Sigmoid colon (tissue), 7 donors: ENCODE data around the gene SIRT1. TPM values are rescaled to one million over a fixed set of nuclear protein-coding genes. Genes with fewer than 3 reads are reported as not detected.

Source experiments
- DNase-seq: peaks from one replicate; pipeline ENCODE4 v3.0.0-alpha.2; 2019
- H3K27ac ChIP-seq, 4 donors: fragments of 200-600 bp; sonication (generic); one replicate each; pipeline ENCODE4 v1.5.1; 2016 to 2019; ENCODE audit warnings: mild to moderate bottlenecking in 1 of 4
- H3K27me3 ChIP-seq, 3 donors: fragments of 200-600 bp; sonication (generic); one replicate each; pipeline ENCODE4 v1.5.1; 2019; ENCODE audit warnings: mild to moderate bottlenecking in 1 of 3
- H3K36me3 ChIP-seq, 4 donors: fragments of 200-600 bp; sonication (generic); one replicate each; pipeline ENCODE4 v1.5.1; 2016 to 2019
- H3K4me1 ChIP-seq, 4 donors: fragments of 200-600 bp; sonication (generic); one replicate each; pipeline ENCODE4 v1.5.1; 2017 to 2019
- H3K4me3 ChIP-seq, 4 donors: fragments of 200-600 bp; sonication (generic); one replicate each; pipeline ENCODE4 v1.5.1; 2017 to 2019; ENCODE audit warnings: mild to moderate bottlenecking in 2 of 4, moderate library complexity in 1 of 4
- H3K9me3 ChIP-seq, 4 donors: fragments of 200-600 bp in 3 of 4; sonication (generic) in 3 of 4; one replicate each; pipeline versions ENCODE4 v1.5.1 to v1.6.1; 2013 to 2019
- CTCF ChIP-seq, 4 experiments: fragments of 450-650 bp in 3 of 4; fragments of 200-600 bp in 1 of 4; IDR thresholded peaks; one replicate each; pipeline ENCODE4 v1.5.1; 2016 to 2019; ENCODE audit warnings: antibody characterized with exemption in 4 of 4, mild to moderate bottlenecking in 3 of 4, moderate library complexity in 2 of 4
- EP300 ChIP-seq, 4 donors: sonication (generic); formaldehyde crosslinking; IDR thresholded peaks; one replicate each; pipeline ENCODE4 v1.6.1; 2017; ENCODE audit warnings: antibody characterized with exemption in 4 of 4
- POLR2A ChIP-seq, 2 donors: fragments of 450-650 bp; IDR thresholded peaks; one replicate each; pipeline ENCODE4 v1.6.1; 2016; ENCODE audit warnings: antibody characterized with exemption in 2 of 2, mild to moderate bottlenecking in 2 of 2, moderate library complexity in 2 of 2
- POLR2AphosphoS5 ChIP-seq, 4 donors: sonication (generic); formaldehyde crosslinking; IDR thresholded peaks; one replicate each; pipeline ENCODE4 v1.6.1; 2017; ENCODE audit warnings: antibody characterized with exemption in 4 of 4
- WGBS, 2 donors: extraction: QIAGEN DNeasy Blood & Tissue Kit; methylation state at CpG; one replicate each; pipeline ENCODE4 v1.1.7; 2013; 5-methylcytosine and 5-hydroxymethylcytosine counted together
- intact Hi-C: fragments of 100-400 bp; cut with DNase I; formaldehyde crosslinking; loops from one replicate; pipeline ENCODE4 v1.15.1; 2023
- polyA plus RNA-seq, 3 donors: library from polyadenylated mRNA; stranded (reverse); fragments of 200-250 nt; gene quantifications; one replicate each; pipeline ENCODE4 v1.2.3, GENCODE V29; 2013
- total RNA-seq, 4 donors: library from RNA; depleted of rRNA; stranded (reverse); fragments of >200 nt; gene quantifications; one replicate each; pipeline ENCODE4 v1.1.0, GENCODE V29; 2016
- donor health status: healthy with polysubstance abuse.
- donor health status: Bipolar disorder and iron deficiency.
- donor health status: healthy.

The SIRT1 gene
- total and polyA plus RNA-seq, 7 donors: 11.1 to 38.2 (median 22.4) TPM

- H3K4me3 ChIP-seq: no peak overlapping the region
- peaks cover 11 to 86% (median 26%) of the 10 kb centered on the region in 4 donors for H3K36me3 ChIP-seq
- DNase-seq: no peak
- no peak overlapping the region for H3K27ac ChIP-seq
- no peaks in the 10 kb centered on the region for H3K4me1 ChIP-seq
- 74 to 90% methylated on average over 1 of the region's 1 CpG for WGBS, 2 donors
- H3K9me3 ChIP-seq: no peaks in the 10 kb centered on the region
- intact Hi-C loops: no loop called here
- H3K27me3 ChIP-seq: no peaks in the 10 kb centered on the region
- TF ChIP-seq CTCF (IDR thresholded peaks at IDR 0.05): no peak
- no peak for TF ChIP-seq POLR2AphosphoS5 (IDR thresholded peaks at IDR 0.05)
- TF ChIP-seq POLR2A (IDR thresholded peaks at IDR 0.05): no peak
- no peak for TF ChIP-seq EP300 (IDR thresholded peaks at IDR 0.05)
Observed at GRCh38 chr10:67934336-67934735, 49.9 kb downstream of the SIRT1 start.

- TF ChIP-seq POLR2A (IDR thresholded peaks at IDR 0.05): no peak
- TF ChIP-seq CTCF (IDR thresholded peaks at IDR 0.05): no peak
- TF ChIP-seq POLR2AphosphoS5 (IDR thresholded peaks at IDR 0.05): no peak
- DNase-seq: no peak
- WGBS, 2 donors: 95 to 97% methylated on average over 9 of the region's 9 CpGs
- Histone ChIP-seq H3K4me1 (no peaks in the 10 kb centered on the region), H3K9me3 (no peaks in the 10 kb centered on the region), H3K36me3 (peaks cover 11 to 86% (median 29%) of the 10 kb centered on the region in 4 donors), H3K27me3 (no peaks in the 10 kb centered on the region), H3K4me3 (no peak overlapping the region), H3K27ac (no peak overlapping the region)
- intact Hi-C loops: no loop called here
Observed at GRCh38 chr10:67935223-67935622, 50.8 kb downstream of the SIRT1 start.

DNA sequence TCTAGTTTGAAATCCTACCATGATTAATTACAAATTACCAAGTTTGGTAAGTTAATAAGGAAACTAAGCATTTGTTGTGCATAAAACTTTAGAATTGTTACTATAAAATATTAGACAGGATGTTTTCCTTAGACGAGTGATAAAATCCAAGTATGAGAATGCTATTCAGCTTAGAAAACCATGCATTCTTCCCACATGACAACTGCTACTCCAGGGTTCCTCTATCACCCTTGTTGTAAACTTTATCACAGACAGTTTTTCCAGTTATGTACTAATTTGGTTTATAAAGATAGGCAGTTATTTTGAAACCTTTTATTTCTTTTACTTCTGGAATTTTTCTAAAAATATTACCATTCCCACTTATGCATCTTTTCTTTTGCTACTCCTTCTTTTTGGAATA, 52.0 kb downstream of the SIRT1 start:
- 84% methylated on average over 1 of the region's 1 CpG for WGBS, 2 donors
- H3K4me1 ChIP-seq: no peaks in the 10 kb centered on the region
- DNase-seq: no peak
- H3K9me3 ChIP-seq: no peaks in the 10 kb centered on the region
- intact Hi-C loops: no loop called here
- H3K4me3 ChIP-seq: no peak overlapping the region
- no peak overlapping the region for H3K27ac ChIP-seq
- no peaks in the 10 kb centered on the region for H3K27me3 ChIP-seq
- H3K36me3 ChIP-seq: peaks cover 10 to 81% (median 28%) of the 10 kb centered on the region in 4 donors
- no peak for TF ChIP-seq POLR2A (IDR thresholded peaks at IDR 0.05)
- no peak for TF ChIP-seq EP300 (IDR thresholded peaks at IDR 0.05)

DNA sequence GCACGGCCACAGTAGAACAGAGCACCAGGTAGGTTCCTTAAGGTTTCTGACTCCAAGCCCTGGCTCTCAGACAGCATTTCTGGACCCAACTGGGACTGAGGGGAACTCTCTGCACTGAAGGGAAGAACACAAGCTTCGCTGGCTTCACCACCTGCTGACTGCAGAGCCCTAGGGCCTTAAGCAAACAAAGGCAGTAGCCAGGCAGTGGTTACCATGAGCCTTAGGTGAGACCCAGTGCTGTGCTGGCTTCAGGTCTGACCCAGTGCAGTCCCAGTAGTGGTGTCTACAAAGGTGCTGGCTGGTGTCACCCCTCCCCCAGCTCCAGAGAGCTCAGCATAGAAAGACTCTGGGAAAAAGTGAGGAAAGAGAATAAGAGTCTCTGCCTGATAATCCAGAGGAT, 59.5 kb downstream of the SIRT1 start:
- Histone ChIP-seq H3K4me1 (no peaks in the 10 kb centered on the region), H3K9me3 (no peaks in the 10 kb centered on the region), H3K36me3 (peaks cover 0 to 60% (median 14%) of the 10 kb centered on the region in 4 donors), H3K4me3 (no peak overlapping the region), H3K27me3 (no peaks in the 10 kb centered on the region), H3K27ac (no peak overlapping the region)
- WGBS, 2 donors: 96 to 98% methylated on average over 2 of the region's 2 CpGs
- no peak for DNase-seq
- intact Hi-C loops: no loop called here
- no peak for TF ChIP-seq POLR2A (IDR thresholded peaks at IDR 0.05)
- TF ChIP-seq CTCF (IDR thresholded peaks at IDR 0.05): no peak
- no peak for TF ChIP-seq EP300 (IDR thresholded peaks at IDR 0.05)
- no peak for TF ChIP-seq POLR2AphosphoS5 (IDR thresholded peaks at IDR 0.05)

- WGBS, 2 donors: 96 to 98% methylated on average over 6 of the region's 6 CpGs
- no peak overlapping the region for H3K27ac ChIP-seq
- H3K9me3 ChIP-seq: no peaks in the 10 kb centered on the region
- no peaks in the 10 kb centered on the region for H3K27me3 ChIP-seq
- H3K4me1 ChIP-seq: no peaks in the 10 kb centered on the region
- peaks cover 0 to 56% (median 5%) of the 10 kb centered on the region in 4 donors for H3K36me3 ChIP-seq
- H3K4me3 ChIP-seq: no peak overlapping the region
- intact Hi-C loops: no loop called here
- TF ChIP-seq POLR2AphosphoS5 (IDR thresholded peaks at IDR 0.05) (no peak), POLR2A (IDR thresholded peaks at IDR 0.05) (no peak), CTCF (IDR thresholded peaks at IDR 0.05) (no peak)
- no peak for DNase-seq
Observed at GRCh38 chr10:67955614-67956013, 71.2 kb downstream of the SIRT1 start.
